GM12875 (cell line): ENCODE results near the gene UCK2.

Source experiments
- H3K4me3 ChIP-seq: one replicate; pipeline ENCODE4 v1.5.1; 2011; ENCODE audit warnings: low read depth, low read length, control low read depth
- CTCF ChIP-seq: IDR thresholded peaks from 2 replicates; pipeline ENCODE4 v1.5.1; 2011; ENCODE audit warnings: low read depth, mild to moderate bottlenecking, control low read depth, inconsistent platforms, low read length, moderate library complexity, borderline replicate concordance; ENCODE audit not compliant: insufficient read depth

UCK2 gene

GRCh38 chr1:165834881-165835280, 7.5 kb downstream of the UCK2 start:
- no peak overlapping the region for H3K4me3 ChIP-seq
- TF ChIP-seq CTCF, result no peak

GRCh38 chr1:165836664-165837482, 9.5 kb downstream of the UCK2 start:
- no peak overlapping the region for H3K4me3 ChIP-seq

GRCh38 chr1:165837838-165838364, 10.5 kb downstream of the UCK2 start:
- no peak overlapping the region for H3K4me3 ChIP-seq
- no peak for TF ChIP-seq CTCF

More at GRCh38 chr1:165836664-165837482, 9.5 kb downstream of the UCK2 start:
- no peak for TF ChIP-seq CTCF

- H3K4me3 ChIP-seq, result no peak overlapping the region
Observed at GRCh38 chr1:165840423-165840822, 13.0 kb downstream of the UCK2 start.

GRCh38 chr1:165841582-165842017, 14.2 kb downstream of the UCK2 start:
- no peak overlapping the region for H3K4me3 ChIP-seq
- no peak for TF ChIP-seq CTCF

More at GRCh38 chr1:165840423-165840822, 13.0 kb downstream of the UCK2 start:
- no peak for TF ChIP-seq CTCF

- TF ChIP-seq CTCF, result no peak
- H3K4me3 ChIP-seq, result no peak overlapping the region
Observed at GRCh38 chr1:165842023-165842670, 14.7 kb downstream of the UCK2 start.
